Activated naive CD4-positive, alpha-beta T cell treated with Interleukin-2 at 50 U/mL for 16 hours (primary cell): Measurements from ENCODE around the gene CFC1B.
"Not testable (repeated sequence)": the region's sequence is repeated elsewhere in the genome, so short reads cannot be mapped to it uniquely, and the experiment has no call there.

Experiments used
- DNase-seq: peaks from one replicate; pipeline ENCODE4 v3.0.0-alpha.2; 2020

Gene CFC1B

DNA sequence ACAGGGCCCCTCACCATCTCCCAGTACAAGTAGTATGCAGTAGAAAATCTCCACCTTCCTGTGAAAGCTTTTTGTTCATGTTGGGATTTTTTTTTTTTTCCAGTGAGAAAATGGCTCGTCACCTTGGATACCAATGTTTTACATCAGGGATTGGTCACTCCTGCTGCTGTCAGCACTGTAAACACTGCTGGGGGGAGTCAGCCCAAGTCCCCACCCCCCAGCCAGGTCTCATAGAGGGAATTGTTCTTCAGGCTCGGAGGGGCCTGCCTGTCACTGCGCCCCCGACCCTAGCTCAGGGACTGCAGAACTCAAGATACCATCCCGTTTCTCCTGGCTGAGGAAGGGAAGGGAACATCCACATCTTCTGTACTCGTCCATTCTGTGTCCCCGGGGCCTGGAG, at the start of gene CFC1B:
TSS of gene CFC1B (plus strand) at position 231 of the 400 bp plus-strand sequence. CDS start 263 bp downstream, outside the sequence.
- DNase-seq = not testable (repeated sequence)

DNA sequence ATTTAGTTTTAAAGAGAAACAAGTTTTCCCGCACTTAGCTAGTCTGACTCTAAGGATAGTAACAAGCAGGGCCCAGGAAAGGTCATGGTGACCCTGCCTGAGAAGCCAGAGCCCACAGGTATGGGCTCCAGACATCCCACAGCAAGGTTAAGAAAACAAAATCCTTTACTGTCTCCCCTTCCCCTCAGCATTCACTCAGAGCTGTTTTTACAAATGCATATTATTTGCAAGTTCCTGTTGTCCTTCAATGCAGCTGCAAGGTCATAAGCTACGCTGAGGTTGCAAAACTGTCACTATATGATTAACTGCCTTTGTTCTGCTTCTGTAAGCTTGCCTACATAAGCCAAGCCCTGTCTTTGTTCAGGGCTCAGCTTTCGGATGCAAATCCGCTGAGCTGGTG, 29.9 kb upstream of the CFC1B start:
- DNase-seq = not testable (repeated sequence)

DNA sequence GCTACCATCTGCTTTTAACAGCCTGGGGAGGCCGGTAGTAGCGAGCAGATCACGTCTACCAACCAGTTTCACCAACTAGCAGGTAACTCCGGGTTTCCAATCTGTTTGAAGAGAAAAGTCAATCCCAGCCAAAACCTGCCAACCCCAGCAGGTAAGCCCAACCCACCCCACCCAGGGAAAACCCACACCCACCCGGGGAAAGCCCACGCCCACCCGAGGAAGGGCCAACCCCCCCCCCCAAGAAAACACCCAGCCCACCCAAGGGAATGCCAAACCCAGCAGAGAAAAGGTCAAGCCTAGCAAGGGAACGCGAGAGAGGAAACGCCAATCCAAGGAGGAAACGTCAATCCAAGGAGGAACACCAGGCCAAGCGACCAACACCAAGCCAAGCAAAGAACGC, 11.8 kb upstream of the CFC1B start, which contains the start of gene POTEI:
TSS of gene POTEI (minus strand) at position 101 of the 400 bp plus-strand sequence. CDS start at position 8, 93 bp downstream.
- not testable (repeated sequence) for DNase-seq

DNA sequence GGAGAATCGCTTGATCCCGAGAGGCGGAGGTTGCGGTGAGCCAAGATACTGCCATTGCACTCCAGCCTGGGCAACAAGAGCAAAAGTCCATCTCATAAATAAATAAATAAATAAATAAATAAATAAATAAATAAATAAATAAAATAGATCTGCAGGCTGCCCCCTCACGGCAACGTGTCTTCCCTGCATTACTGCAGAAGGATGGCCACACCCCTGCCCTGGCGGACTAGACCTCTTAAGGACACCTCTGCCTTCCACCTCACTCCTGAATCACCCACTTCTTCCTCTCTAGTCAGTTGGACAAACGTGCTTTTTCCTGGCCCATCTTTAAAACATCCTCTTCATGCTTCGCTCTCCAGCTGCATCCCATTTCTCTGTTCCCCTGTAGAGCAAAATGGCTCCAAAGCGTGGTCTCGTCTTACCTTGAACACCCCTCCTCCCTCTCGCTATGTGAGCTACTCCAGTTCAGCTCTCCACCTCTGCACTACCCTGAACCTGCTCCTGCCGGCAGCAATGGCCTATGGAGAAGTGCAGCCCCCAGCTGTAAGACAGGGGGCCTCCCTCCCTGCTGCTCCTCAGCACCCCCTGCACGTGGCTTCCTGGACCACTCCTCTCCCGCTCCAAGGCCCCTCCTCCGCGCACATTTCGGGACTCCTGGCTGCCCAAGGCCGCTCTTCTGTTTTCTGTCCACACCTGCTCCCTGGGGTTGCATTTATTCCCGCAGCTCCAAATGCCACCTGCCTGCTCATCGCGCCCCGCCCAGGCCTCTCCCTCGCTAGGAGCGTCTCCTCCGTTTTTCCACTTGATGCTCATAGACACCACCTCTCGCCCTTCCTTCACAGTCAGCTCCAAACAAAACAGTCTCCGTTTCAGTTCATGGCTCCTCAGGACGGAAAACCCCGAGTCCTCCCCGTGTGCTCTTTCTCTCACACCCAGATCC, 9.9 kb upstream of the CFC1B start:
- DNase-seq = not testable (repeated sequence)

DNA sequence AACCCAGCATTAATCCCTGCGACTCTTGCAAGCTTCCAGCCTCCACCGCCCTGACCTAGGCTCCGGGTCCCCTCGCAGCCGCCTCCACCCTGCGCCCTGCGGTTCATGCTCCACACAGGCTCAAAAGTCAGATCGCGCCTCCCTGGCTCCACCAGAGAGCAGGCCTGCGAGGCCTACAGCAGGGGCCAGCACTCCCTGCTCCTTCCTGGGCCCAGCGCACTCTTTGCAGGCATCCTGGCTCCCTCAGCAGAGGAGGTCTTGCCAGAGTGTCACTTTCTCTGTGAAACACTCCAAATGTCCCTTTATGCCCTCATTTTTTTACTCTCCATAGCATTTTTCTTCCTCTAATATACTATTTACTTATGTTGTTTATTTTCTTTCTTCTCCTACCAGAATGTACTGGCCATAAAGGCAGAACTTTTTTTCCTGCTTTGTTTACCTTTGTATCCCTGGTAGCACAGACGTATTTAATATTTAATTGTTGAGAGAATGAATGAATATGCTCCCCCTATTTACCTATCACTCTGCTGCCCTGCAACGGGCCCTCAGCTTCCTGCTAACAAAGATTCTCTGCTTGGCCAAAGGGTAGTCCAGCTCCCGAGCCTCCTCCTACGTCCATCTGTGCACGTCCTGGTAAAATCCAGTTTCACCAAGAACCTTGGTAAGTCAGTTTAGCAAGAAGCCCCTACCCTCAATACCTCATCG, 9.1 kb upstream of the CFC1B start:
- DNase-seq = not testable (repeated sequence)

DNA sequence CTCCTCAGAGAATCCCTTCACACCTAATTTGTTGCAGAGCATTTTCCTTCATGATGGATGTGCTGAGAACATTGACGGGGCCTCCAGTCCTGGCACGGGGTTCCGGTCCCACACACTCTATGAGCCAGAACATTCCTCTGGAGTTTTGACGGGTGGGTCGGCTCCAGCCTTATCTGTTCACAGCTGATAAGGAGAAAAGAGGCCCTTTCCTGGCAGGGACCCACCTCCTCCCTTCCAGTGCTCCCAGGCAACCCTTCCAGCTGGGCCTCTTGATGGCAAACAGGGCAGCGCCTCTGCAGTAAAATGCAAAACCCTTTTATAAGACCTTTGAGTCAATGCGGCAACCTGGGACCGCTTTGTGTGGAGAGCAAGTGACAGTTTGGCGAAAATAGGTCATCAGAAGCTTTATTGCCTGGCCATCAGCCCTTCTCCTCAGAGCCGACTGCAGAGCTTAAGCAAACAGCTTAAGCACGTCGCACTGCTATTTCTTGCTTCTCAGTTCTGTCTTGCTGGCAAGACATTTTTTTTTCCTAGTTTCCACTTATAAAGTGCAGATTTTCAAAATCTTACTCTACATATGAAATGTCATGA, 2.4 kb upstream of the CFC1B start:
- DNase-seq = not testable (repeated sequence)

DNA sequence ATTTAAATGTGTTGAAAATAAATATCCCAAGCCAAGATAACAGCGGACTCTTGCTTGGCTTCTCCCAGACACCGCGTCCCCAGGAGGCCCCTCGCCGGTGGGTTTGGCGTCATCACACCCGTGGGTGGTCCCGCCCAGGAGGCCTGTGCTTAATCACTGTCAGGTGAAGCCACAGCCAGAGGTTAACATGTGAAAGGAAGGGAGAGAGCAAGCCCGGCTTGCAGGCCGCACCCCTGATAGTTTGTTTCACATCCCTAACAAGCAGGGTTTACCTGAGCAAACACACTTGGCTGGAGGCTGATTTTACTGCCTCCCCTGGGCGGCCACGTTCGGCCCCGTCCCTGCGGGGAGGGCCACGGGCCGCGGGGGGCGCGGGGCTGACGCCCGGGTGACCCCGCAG, 1.4 kb downstream of the CFC1B start:
- not testable (repeated sequence) for DNase-seq

DNA sequence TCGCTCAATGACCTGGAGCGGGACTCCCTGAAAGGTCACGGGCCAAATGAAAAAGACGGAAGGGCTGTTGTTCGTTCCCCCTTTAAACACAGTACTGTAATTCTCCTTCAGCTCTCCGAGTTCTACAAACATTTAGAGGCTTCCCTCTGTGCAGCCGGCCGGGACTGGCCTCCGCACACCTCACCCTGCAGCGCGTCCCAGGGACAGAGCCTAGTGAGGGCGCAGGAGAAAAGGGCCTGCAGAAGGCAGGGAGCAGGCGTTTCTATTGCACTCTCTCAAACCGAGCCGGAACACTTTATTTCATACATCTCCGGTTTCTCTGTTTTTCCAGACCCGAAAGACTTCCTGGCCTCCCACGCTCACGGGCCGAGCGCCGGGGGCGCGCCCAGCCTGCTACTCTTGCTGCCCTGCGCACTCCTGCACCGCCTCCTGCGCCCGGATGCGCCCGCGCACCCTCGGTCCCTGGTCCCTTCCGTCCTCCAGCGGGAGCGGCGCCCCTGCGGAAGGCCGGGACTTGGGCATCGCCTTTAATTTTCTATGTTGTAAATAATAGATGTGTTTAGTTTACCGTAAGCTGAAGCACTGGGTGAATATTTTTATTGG, 6.4 kb downstream of the CFC1B start:
- DNase-seq = not testable (repeated sequence)

DNA sequence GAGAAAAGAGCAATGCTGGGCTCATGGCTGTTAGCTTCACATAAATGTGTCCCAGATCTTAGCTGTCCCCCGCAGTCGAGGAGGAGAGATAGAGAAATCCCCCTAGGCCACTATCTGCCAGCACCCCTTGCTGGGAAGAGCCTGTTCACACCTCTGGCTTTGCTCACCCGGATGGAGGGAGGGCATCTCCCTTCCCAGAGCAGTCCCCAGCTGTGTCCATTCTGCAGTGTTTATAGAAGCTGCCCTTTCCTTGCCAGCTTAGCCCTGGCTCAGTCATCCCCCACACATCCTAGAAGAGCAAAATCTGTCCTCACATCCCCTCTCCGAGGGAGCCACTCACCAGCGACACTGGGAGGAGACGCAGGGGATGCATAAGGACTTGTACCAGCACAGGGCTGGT, 8.5 kb downstream of the CFC1B start:
- not testable (repeated sequence) for DNase-seq

DNA sequence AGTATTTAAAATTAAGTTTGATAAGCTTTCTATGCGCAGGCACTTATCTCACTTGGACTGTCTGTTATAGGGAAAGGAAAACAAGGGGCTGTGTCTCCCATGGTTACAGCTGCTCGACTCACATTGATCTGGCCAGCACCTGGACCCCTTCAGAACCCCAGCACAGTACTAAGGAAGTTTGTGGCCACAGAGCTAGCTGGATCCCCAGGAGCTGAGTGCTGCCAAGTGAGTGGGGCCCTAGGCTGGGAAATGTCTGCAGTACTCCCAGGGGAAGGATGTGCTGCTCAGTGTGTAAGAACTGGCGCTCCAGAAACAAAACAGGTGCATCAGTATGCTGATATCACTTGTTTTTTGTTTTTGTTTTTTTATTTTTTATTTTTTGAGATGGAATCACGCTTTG, 9.2 kb downstream of the CFC1B start:
- not testable (repeated sequence) for DNase-seq

DNA sequence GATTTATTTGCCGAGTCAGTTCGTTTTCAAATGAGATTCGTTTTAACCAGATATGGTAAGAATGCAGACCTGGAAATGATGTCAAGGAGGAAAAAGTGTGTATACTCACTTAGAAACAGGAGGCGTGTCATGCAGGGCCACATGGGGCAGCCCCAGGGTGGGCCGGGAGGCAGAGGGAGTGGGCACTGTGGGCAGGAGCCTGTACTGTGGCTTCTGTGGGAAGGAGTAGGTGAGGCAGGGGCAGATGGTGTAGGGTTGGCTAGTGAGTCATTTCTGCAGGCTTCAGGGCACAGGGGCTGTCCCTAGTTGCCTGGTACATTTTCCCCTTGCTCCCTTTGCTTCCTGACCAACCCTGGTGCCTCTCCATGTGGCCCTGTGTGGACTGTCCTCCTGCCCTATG, 10.2 kb downstream of the CFC1B start:
- not testable (repeated sequence) for DNase-seq

DNA sequence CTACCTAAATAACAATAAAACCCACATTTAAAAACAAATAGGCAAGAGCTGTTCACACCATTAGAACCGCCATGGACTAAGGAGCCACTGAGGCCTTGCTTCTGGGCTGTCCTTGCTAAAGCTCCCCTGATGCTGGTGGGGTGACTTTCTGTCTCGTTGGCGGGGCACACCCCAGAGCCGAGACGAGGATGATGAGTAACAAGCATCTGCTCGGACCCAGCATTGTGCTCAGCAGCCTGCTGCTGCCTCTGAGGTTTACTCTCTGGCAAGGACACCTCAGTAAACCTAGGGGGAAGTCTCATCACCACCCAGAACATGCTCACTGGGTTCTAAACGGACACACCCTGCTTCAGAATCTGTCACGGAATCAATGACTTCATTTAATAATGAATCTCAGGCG, 10.7 kb downstream of the CFC1B start:
- DNase-seq = not testable (repeated sequence)

DNA sequence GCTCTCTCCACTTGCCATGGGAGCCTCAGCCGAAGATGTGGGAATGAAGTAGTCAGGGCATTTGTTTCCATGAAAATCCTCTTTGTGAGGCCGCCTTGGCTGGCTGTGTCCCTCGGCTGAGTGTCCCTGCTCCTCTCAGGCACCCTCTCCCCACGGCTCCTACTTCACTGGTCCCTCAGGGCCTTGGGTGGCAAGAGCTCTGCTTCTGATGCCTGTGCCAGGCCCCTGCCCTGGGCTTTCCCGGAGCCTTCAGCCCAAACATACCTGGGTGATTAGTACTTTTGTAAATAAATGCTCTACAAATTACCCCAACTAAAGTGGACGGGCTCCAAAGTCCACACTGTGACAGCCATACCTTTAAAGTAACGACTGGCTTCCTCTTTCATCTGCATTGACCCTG, 15.6 kb downstream of the CFC1B start:
- DNase-seq = not testable (repeated sequence)

DNA sequence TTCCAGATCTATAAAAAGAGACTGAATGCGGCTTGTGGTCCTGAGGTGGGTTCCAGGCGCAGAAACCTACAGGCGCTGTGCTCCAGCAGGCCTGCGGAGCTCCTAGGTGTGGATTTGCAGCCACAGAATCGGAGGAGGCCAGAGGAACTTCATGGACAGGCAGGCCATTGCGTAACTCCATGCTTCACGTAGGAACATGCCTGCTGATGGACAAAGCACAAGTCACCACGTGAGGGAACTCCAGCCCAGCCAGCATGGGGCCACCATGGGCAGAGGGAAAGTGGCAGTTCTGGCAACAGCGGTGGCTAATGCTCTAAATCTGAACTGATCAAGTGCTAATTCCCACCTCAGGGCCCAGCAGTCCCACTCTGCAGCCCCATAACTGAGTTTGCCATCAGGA, 17.2 kb downstream of the CFC1B start:
- not testable (repeated sequence) for DNase-seq

DNA sequence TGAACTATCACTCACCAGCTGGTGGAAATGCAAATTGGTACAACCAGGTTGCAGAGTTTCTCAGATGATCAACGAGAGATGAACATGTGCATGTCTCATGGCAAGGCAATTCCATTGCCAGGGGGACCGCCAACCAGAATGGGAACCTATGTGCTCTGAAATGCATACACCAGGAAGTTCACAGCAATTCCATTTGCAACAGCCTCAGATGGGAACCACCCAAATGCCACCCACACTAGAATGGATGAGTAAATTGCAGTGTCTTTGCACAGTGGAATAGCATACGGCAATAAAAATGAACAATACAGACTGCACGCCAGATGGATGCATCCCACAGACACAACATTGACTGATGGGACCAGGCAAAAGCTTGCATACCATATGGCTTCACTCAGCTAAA, 21.8 kb downstream of the CFC1B start:
- DNase-seq = not testable (repeated sequence)

DNA sequence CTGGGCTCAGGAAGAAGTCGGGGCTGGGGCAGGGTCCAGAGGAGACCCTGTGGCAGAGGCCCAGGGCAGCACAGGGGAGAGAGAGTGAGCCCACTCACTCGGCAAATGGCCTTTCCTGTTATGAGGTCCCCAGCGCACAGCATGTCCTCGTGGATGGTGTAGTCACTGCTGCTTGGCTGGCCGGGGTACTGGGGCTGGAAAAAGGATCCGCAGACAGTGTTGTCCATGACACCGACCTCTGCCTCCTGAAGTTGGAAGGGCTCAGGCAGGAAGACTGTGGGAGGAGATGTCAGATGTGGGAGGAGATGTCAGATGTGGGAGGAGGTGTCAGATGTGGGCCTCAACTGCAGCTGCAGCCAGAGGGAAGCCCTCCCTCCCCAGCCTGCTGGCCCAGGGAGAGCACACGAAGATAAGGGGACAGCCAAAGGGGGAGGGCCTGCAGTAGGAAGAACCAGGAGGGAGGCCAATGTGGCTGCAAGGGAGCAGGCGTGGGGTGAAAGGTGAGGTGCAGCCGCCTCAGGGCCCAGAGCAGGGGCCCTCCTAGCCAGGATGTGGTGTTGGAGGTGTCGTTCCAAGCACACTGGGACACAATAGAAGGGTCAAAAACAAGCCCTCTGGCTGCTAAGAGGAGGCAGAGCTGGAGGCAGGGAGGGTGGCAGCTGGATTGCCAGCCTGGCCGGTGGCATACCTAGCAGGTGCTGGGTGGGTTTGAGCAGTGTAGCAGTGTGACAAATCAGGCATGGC, 22.9 kb downstream of the CFC1B start:
- DNase-seq = not testable (repeated sequence)

DNA sequence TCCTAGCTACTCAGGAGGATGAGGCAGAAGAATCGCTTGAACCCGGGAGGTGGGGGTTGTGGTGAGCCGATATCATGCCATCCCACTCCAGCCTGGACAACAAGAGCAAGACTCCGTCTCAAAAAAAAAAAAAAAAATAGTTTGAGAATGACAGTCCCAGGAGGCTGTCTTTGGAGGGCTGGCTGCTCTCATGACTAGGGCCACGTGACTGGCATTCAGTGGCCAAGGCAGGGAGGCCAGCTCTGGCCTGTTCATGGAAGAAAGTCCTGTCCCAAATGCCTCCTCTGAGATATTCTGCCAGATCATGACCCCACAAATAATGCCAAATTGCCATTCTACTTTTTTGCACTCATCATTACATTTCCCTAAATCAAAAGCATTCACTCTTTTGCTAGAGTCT, 24.0 kb downstream of the CFC1B start:
- not testable (repeated sequence) for DNase-seq

DNA sequence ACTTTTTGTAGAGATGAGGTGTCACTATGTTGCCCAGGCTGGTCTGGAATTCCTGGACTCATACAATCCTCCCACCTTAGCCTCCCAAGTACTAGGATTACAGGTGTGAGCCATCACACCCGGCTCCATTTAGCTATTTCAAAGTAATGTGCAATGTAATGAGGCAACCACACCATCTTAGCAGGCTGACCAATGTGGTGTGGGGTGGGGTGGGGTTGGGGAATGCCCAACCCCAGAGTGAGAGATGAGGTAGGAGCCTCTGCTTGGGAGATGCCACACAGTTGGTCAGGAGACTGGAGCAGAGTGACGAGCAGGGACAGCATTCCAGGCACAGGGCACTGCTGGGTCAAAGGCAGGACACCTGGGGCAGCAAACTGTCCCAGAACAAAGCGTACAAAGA, 27.4 kb downstream of the CFC1B start:
- DNase-seq = not testable (repeated sequence)

DNA sequence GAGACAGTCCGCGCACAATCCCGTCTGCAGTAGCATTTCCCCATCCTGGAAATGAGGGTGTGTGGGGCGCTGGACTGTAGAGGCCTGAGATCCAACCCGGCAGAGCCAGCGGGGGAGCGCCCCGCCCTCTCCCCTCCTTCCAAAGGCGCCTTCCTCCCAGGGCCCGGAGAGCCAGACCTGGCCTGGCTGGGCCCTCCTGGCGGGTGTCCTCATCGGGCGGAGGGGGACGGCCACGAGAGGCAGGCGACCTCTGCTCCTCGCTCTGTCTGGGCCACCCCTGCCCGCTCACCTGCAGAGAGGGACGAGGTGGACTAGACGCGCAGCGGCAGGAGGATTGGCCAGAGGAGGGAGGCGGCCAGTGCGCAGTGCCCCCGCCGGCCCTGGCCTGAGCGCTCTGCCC, 28.5 kb downstream of the CFC1B start:
- DNase-seq = not testable (repeated sequence)

DNA sequence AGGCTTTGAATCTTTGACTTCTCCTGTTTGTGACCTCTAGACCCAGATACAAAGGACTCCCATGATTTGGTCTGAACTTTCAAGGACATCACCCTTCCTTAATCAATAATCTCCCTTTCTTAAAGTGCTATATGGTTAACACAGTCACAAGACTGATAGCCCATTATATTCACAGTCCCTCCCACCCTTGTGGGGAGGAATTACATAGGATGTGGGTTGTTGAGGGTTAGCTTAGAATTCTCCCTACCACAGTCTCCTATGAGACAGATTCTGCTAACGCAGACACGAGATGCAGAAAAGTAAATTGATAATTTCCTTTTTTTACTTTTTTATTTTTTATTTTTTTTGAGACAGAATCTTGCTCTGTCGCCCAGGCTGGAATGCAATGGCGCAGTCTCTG, 33.2 kb downstream of the CFC1B start:
- DNase-seq = not testable (repeated sequence)

DNA sequence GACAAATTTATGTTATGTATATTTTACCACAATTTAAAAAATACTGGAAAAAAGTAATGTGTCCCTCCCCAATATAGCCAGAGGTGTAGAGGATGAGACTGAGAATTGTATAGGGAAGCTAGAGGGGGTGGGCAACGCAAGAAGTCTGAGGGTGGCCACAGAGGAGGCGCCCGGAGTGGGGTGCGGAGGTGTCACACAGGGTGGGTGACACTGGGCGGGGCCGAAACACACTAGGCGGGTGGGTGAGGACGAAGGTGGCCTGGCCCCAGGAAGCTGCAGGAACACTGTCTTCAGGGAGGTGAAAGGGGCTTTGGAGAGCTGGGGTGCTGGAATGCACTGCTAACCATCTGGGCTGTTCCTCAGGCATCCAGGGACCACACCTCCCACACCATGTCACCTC, 35.4 kb downstream of the CFC1B start:
- not testable (repeated sequence) for DNase-seq

DNA sequence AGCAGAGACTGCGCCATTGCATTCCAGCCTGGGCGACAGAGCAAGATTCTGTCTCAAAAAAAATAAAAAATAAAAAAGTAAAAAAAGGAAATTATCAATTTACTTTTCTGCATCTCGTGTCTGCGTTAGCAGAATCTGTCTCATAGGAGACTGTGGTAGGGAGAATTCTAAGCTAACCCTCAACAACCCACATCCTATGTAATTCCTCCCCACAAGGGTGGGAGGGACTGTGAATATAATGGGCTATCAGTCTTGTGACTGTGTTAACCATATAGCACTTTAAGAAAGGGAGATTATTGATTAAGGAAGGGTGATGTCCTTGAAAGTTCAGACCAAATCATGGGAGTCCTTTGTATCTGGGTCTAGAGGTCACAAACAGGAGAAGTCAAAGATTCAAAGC, 45.1 kb downstream of the CFC1B start:
- not testable (repeated sequence) for DNase-seq
